ENCODE data around the gene PNMA8A. TPM values are rescaled to one million over a fixed set of nuclear protein-coding genes. Genes with fewer than 3 reads are reported as not detected.
A peak's percentile ranks its signal among the peaks of the same experiment; 100 is the strongest.
"Not testable (repeated sequence)": the region's sequence is repeated elsewhere in the genome, so short reads cannot be mapped to it uniquely, and the experiment has no call there.

The PNMA8A gene
- total and polyA plus RNA-seq, 4 donors: 85.6 to 105 (median 91.4) TPM

DNA sequence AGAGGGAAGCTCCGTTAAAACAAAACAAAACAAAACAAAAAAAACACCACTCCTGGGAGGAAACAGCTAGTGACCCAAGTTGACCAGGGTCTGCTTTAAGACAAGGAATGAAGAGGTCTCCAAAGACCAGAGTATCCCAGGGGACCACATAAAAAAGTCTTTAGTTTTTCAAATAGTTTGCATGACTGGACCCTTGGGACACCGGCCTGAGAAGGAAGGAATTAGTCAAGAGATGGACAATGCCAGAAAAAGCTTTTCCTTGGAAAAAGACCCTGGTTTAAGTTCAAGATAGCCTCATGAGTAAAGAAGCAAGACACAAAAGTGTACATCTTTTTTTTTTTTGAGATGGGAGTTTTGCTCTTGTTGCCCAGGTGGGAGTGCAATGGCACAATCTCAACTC lies 36.8 kb upstream of the PNMA8A start:
- DNase-seq (ENCODE audit: low read depth in 4 of 6, low spot score in 6 of 6): no peak
- H3K4me1 ChIP-seq (ENCODE audit: control insufficient read depth, insufficient read depth, low read length): peaks cover 3% of the 10 kb centered on the region
- no peaks in the 10 kb centered on the region for H3K27me3 ChIP-seq (ENCODE audit: control insufficient read depth, insufficient read depth, low read length)
- no peak overlapping the region for H3K27ac ChIP-seq (ENCODE audit: low read depth, low read length)
- no peak overlapping the region for H3K4me3 ChIP-seq (ENCODE audit: low read depth, low read length)
- H3K9me3 ChIP-seq (ENCODE audit: control insufficient read depth, insufficient read depth, low read length): no peaks in the 10 kb centered on the region
- H3K36me3 ChIP-seq (ENCODE audit: control insufficient read depth, insufficient read depth, low read length): no peaks in the 10 kb centered on the region
- WGBS (ENCODE audit: insufficient coverage): 100% methylated on average over 1 of the region's 2 CpGs

DNA sequence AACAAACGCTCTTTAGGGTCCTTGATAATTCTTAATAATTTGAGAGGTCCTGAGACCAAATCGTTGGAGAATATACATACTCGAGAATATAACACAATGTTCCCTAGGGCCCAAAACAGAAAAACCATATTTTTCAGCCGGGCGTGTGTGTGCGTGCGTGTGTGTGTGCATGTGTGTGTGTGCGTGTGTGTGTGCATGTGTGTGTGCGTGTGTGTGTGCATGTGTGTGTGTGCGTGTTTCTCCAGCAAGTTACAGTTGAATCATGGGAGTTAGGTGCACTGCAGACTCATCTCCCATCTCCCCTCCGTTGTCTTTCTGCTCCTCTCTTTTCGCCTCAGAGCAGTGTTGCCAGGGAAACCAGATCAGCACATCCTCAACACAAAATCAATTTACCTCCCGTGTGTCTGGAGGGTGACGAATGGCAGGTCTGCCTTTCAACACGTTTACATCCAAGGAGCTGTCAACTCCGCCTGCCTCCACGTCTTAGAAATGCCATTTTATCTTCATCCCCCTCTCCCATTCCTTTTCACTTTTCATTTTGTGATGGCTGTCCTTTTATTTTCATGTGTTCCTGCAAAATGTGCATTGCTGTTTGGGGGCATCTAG lies 32.6 kb upstream of the PNMA8A start:
- Histone ChIP-seq H3K4me3 (ENCODE audit: low read depth, low read length) (no peak overlapping the region), H3K27me3 (ENCODE audit: control insufficient read depth, insufficient read depth, low read length) (no peaks in the 10 kb centered on the region), H3K9me3 (ENCODE audit: control insufficient read depth, insufficient read depth, low read length) (no peaks in the 10 kb centered on the region), H3K4me1 (ENCODE audit: control insufficient read depth, insufficient read depth, low read length) (peaks cover 6% of the 10 kb centered on the region), H3K27ac (ENCODE audit: low read depth, low read length) (no peak overlapping the region), H3K36me3 (ENCODE audit: control insufficient read depth, insufficient read depth, low read length) (no peaks in the 10 kb centered on the region)
- 9% methylated on average over 5 of the region's 17 CpGs for WGBS (ENCODE audit: insufficient coverage)
- DNase-seq (ENCODE audit: low read depth in 4 of 6, low spot score in 6 of 6): peak in 3 of 6 donors; percentile 65 to 98 (median 84)

DNA sequence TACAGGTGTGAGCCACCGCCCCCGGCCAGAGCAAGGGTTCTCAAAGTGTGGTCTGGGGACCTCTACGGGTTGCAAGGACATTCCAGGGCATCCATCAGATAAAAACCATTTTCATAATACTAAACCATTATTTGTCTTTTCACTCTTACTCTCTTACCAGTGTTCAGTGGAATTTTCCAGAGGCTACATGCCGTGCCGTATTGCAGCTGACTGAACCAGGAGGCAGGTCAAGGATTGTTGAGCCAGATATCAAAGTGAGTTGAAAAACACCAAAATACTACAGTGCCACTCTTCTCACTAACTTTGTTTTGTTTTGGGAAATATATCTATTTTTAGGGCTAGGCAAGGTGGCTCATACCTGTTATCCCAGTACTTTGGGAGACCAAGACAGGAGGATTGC lies 31.5 kb upstream of the PNMA8A start:
- Histone ChIP-seq H3K4me3 (ENCODE audit: low read depth, low read length) (no peak overlapping the region), H3K27me3 (ENCODE audit: control insufficient read depth, insufficient read depth, low read length) (no peaks in the 10 kb centered on the region), H3K4me1 (ENCODE audit: control insufficient read depth, insufficient read depth, low read length) (peaks cover 6% of the 10 kb centered on the region), H3K36me3 (ENCODE audit: control insufficient read depth, insufficient read depth, low read length) (no peaks in the 10 kb centered on the region), H3K9me3 (ENCODE audit: control insufficient read depth, insufficient read depth, low read length) (no peaks in the 10 kb centered on the region), H3K27ac (ENCODE audit: low read depth, low read length) (no peak overlapping the region)
- 82% methylated on average over 2 of the region's 5 CpGs for WGBS (ENCODE audit: insufficient coverage)
- DNase-seq (ENCODE audit: low read depth in 4 of 6, low spot score in 6 of 6): no peak

DNA sequence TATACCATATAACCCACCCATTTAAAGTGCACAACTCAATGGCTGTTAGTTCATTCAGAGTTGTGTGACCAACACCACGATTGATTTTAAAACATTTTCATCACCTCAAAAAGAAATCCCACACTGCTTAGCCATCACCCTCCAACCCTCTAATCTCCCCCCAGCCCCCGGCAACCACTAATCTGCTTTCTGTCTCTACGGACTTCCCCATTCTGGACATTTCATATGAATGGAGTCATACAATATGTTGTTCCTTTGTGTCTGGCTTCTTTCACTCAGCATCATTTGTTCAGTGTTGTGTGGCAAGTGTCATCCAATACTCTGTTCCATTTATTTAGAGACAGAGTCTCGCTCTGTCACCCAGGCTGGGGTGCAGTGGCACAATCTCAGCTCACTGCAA lies 28.3 kb upstream of the PNMA8A start:
- DNase-seq (ENCODE audit: low read depth in 4 of 6, low spot score in 6 of 6): no peak
- no peak overlapping the region for H3K27ac ChIP-seq (ENCODE audit: low read depth, low read length)
- H3K4me3 ChIP-seq (ENCODE audit: low read depth, low read length): no peak overlapping the region
- H3K4me1 ChIP-seq (ENCODE audit: control insufficient read depth, insufficient read depth, low read length): peaks cover 26% of the 10 kb centered on the region
- peaks cover 6% of the 10 kb centered on the region for H3K27me3 ChIP-seq (ENCODE audit: control insufficient read depth, insufficient read depth, low read length)
- H3K36me3 ChIP-seq (ENCODE audit: control insufficient read depth, insufficient read depth, low read length): peaks cover 5% of the 10 kb centered on the region
- 78% methylated on average over 4 of the region's 4 CpGs for WGBS (ENCODE audit: insufficient coverage)
- H3K9me3 ChIP-seq (ENCODE audit: control insufficient read depth, insufficient read depth, low read length): no peaks in the 10 kb centered on the region

DNA sequence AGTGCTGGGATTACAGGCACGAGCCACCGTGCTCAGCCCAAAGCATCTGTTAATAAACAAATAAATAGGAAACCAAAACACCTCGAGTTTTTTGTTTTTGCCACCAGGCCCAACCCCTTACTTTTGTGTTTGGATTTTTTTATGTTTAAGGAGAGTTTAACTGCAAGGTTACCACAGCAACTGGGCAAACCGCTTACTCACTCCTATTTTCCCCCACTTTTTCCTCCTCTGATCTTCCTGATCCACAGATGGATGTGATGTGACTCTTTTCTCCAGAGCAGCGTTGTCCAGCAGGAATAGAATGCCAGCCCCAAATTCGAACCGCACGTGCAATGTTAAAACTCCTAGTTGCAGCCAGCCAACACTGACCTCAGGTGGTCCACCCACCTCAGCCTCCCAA lies 26.4 kb upstream of the PNMA8A start:
- H3K4me1 ChIP-seq (ENCODE audit: control insufficient read depth, insufficient read depth, low read length): peaks cover 40% of the 10 kb centered on the region
- WGBS (ENCODE audit: insufficient coverage): 73% methylated on average over 4 of the region's 8 CpGs
- H3K4me3 ChIP-seq (ENCODE audit: low read depth, low read length): no peak overlapping the region
- H3K9me3 ChIP-seq (ENCODE audit: control insufficient read depth, insufficient read depth, low read length): no peaks in the 10 kb centered on the region
- peaks cover 12% of the 10 kb centered on the region for H3K36me3 ChIP-seq (ENCODE audit: control insufficient read depth, insufficient read depth, low read length)
- DNase-seq (ENCODE audit: low read depth in 4 of 6, low spot score in 6 of 6): peak in 1 of 6 donors; percentile 44
- H3K27me3 ChIP-seq (ENCODE audit: control insufficient read depth, insufficient read depth, low read length): peaks cover 20% of the 10 kb centered on the region
- no peak overlapping the region for H3K27ac ChIP-seq (ENCODE audit: low read depth, low read length)

DNA sequence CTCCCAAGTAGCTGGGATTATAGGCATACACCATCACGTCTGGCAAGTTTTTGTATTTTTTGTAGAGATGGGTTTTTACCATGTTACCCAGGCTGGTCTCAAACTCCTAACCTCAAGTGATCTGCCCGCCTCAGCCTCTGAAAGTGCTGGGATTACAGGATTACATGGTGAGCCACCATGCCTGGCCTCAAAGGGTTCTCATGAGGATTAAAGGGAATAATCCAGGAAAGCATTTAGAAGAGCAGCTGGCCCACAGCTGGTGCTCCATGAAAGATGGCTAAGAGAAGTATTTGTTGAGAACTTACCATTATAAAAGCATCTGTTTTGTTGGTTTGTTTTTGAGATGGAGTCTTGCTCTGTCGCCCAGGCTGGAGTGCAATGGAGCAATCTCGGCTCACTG lies 25.5 kb upstream of the PNMA8A start:
- Histone ChIP-seq H3K27me3 (ENCODE audit: control insufficient read depth, insufficient read depth, low read length) (peaks cover 25% of the 10 kb centered on the region), H3K4me1 (ENCODE audit: control insufficient read depth, insufficient read depth, low read length) (peaks cover 48% of the 10 kb centered on the region), H3K36me3 (ENCODE audit: control insufficient read depth, insufficient read depth, low read length) (peaks cover 21% of the 10 kb centered on the region)
- H3K4me3 ChIP-seq (ENCODE audit: low read depth, low read length); H3K27ac ChIP-seq (ENCODE audit: low read depth, low read length); H3K9me3 ChIP-seq (ENCODE audit: control insufficient read depth, insufficient read depth, low read length); DNase-seq (ENCODE audit: low read depth in 4 of 6, low spot score in 6 of 6): not testable (repeated sequence)
- WGBS (ENCODE audit: insufficient coverage): 90% methylated on average over 2 of the region's 4 CpGs

DNA sequence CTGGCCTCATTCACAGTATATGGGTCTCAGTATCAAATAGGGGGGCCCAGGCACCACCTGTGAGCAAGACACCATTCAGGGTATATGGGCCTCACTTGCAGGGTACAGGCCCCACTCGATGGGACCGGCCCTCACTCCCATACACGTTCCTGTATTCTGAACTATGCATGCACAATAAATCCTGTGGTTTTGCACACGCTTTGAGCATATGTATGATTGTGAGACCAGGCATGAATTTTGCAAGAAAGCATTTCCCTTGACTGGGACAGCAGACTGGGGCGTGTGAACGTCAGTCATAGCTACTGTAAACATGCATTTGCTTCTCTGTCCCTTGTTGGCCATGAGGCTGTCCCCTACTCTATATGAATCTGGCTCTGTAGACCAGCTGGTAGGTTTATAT lies 24.9 kb upstream of the PNMA8A start:
- WGBS (ENCODE audit: insufficient coverage): 62% methylated on average over 4 of the region's 6 CpGs
- Histone ChIP-seq H3K27ac (ENCODE audit: low read depth, low read length) (no peak overlapping the region), H3K4me3 (ENCODE audit: low read depth, low read length) (no peak overlapping the region), H3K27me3 (ENCODE audit: control insufficient read depth, insufficient read depth, low read length) (peaks cover 29% of the 10 kb centered on the region), H3K4me1 (ENCODE audit: control insufficient read depth, insufficient read depth, low read length) (peaks cover 53% of the 10 kb centered on the region), H3K9me3 (ENCODE audit: control insufficient read depth, insufficient read depth, low read length) (no peaks in the 10 kb centered on the region), H3K36me3 (ENCODE audit: control insufficient read depth, insufficient read depth, low read length) (peaks cover 27% of the 10 kb centered on the region)
- peak in 1 of 6 donors; percentile 30 for DNase-seq (ENCODE audit: low read depth in 4 of 6, low spot score in 6 of 6)

DNA sequence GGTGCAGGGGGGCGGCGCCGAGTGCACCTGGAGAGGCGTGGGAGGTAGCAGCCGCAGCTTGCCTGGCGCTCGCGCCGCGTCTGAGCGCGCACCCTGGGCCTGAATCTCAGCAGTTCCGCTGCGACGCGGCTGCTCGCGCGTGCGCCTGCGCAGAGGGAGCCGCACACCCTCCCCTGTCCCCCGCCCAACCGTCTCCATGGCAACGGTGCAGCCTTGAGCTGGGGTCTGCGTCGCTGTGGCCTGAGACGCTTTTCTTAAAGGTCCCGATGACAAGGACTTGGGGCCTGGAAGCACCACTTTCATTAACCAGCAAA lies 24.4 kb upstream of the PNMA8A start, which contains the start of gene PNMA8B:
Gene PNMA8B (minus strand): TSS at position 82 of the 314 bp plus-strand sequence. CDS start 402 bp downstream, outside the sequence.
- WGBS (ENCODE audit: insufficient coverage): under 1% methylated on average over 29 of the region's 29 CpGs
- peak; percentile 87 to 99 (median 95) for DNase-seq (ENCODE audit: low read depth in 4 of 6, low spot score in 6 of 6)
- Histone ChIP-seq H3K4me3 (ENCODE audit: low read depth, low read length) (peak within 1 kb of the TSS; percentile 48), H3K27ac (ENCODE audit: low read depth, low read length) (no peak within 1 kb of the TSS), H3K27me3 (ENCODE audit: control insufficient read depth, insufficient read depth, low read length) (peaks cover 31% of the 10 kb centered on the region), H3K36me3 (ENCODE audit: control insufficient read depth, insufficient read depth, low read length) (peaks cover 30% of the 10 kb centered on the region), H3K4me1 (ENCODE audit: control insufficient read depth, insufficient read depth, low read length) (peaks cover 53% of the 10 kb centered on the region), H3K9me3 (ENCODE audit: control insufficient read depth, insufficient read depth, low read length) (no peaks in the 10 kb centered on the region)

DNA sequence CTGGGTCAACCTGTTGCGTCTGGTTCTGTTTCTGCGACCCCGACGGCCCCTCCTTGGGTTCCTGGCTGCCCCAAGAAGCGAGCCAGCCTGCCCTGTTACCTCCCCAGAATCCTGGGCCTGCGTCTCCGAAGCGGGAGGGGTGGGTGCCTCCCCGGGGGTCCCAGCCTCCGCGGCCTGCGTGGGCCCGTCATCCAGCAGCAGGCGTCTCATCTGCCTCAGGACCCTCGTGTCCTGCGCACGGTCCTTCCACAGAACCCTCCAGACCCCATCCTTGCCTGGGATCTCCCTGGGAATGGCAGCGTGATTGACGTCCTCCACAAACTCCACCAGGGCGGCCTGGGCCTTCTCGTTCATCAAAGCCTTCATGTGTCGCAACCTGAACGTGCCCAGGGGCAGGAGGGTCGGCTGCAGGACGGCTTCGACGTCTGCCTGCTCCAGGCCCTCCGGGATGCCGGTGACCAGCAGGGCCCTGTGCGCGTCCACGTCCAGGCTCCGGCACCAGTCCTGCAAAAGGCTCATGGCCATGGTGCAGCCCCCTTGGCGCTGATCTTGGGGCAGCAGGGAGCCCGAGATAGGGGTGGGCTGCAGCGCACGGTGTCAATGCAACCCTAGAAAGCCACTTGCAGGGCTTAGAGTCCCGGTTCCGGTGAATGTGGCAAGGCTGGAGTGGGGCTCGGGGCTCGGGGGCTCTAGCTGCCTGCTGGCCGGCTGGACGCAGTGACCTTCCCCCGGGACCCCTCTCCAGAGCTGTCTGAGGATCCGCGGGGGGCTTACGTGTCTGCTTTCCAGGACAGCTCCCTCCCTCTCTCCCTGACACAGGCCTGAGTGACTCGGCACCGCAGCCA lies 23.8 kb upstream of the PNMA8A start:
- peaks cover 55% of the 10 kb centered on the region for H3K4me1 ChIP-seq (ENCODE audit: control insufficient read depth, insufficient read depth, low read length)
- peak overlapping the region; percentile 48 for H3K4me3 ChIP-seq (ENCODE audit: low read depth, low read length)
- peaks cover 30% of the 10 kb centered on the region for H3K36me3 ChIP-seq (ENCODE audit: control insufficient read depth, insufficient read depth, low read length)
- H3K27me3 ChIP-seq (ENCODE audit: control insufficient read depth, insufficient read depth, low read length): peaks cover 31% of the 10 kb centered on the region
- no peak overlapping the region for H3K27ac ChIP-seq (ENCODE audit: low read depth, low read length)
- no peak for DNase-seq (ENCODE audit: low read depth in 4 of 6, low spot score in 6 of 6)
- 19% methylated on average over 49 of the region's 49 CpGs for WGBS (ENCODE audit: insufficient coverage)
- H3K9me3 ChIP-seq (ENCODE audit: control insufficient read depth, insufficient read depth, low read length): no peaks in the 10 kb centered on the region
